Measurements from ENCODE around the gene NHLH1.

NHLH1 gene

GRCh38 chr1:160366731-160367515 lies at the start of gene NHLH1:
NHLH1 (plus strand) TSS chr1:160367071; CDS start chr1:160370732, 3,661 bp downstream.
- no peak for DNase-seq

- no peak for DNase-seq
These were observed 44.0 kb upstream of the NHLH1 start for GRCh38 chr1:160322831-160323230.

- DNase-seq, result no peak
These were observed 41.6 kb upstream of the NHLH1 start for GRCh38 chr1:160325252-160325651.

DNA sequence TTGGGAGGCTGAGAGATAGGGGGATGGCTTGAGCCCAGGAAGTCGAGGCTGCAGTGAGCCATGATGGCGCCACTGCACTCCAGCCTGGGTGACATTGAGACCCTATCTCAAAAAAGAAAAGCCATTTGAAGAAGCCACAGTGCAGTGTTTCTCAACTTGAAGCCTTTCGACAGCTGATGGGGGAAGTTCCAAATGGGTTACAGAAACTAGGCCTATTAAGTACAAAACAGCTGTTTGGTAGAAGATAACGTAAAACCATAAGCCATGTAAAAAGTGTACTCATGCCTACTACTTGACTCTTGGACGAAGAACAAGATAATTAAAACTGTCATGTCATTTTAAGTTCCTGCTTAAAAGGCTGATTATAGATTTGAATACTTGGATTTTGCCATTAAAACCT lies 40.5 kb upstream of the NHLH1 start:
- DNase-seq, result no peak

DNA sequence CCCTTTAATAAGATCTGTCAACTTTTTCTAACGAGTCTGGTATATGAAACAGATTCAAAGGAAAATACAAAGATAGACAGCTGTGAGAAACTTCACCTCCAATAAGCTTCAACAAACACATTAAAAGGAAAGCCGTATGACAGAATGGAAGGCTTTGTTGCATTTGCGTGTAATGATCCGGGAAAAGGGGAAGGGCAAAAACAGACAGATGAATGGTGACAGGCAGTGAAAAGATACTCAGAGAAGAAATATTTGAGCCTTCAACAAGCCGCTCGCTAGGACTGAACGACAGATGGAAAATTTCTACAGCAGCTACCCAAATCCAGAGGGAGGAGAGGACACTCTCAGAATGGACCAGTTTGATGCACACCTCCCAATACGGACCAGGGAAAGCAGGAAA lies 38.7 kb upstream of the NHLH1 start:
- DNase-seq, result no peak

DNA sequence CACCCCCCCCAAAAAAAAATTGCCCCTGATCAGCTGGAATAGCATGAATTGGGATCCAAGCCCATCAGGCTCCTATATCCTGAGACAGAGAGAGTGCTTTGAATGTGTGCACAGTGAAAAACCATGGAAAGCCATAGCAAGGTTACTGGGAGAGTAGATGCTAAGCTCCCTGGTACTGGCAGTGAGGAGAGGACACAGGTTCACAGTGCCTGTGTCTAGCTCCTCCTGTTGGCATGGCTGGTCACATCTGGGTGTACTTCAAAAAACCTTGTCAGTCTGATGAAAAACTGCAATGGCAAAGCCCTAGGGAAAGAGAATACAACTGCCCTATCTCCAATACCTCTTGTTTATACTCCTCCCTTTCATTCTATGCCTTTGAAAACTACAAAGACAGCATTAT lies 36.8 kb upstream of the NHLH1 start:
- no peak for DNase-seq

- no peak for DNase-seq
These were observed 34.4 kb upstream of the NHLH1 start for GRCh38 chr1:160332516-160332915.

GRCh38 chr1:160338580-160338979 lies 28.3 kb upstream of the NHLH1 start:
- DNase-seq, result no peak

GRCh38 chr1:160340146-160340545 lies 26.7 kb upstream of the NHLH1 start:
- no peak for DNase-seq

DNA sequence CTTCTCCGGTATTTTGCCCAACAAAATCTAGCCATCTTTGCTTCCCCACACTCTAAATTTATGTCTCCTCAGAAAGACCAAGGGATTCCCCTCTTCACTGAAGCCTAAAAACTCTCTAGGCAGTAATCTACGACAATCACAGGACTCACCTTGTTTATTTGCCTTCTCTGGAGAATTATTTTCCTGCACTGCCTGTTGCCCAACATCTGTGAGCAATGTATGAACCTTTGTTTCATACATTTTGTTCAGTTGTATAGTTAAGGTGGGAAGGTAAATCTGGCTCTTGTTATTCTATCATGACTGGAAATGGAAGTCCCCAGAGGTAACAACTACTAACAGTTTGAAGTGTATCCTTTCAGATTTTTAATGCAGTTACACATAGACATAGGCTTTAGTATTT lies 26.0 kb upstream of the NHLH1 start:
- DNase-seq, result no peak

GRCh38 chr1:160342526-160342925 lies 24.3 kb upstream of the NHLH1 start:
- peak in 1 of 2 donors; percentile 27 for DNase-seq

- peak; percentile 94 to 95 for DNase-seq
These were observed 23.7 kb upstream of the NHLH1 start, which contains the start of the genes COPA and NCSTN for GRCh38 chr1:160342953-160343869. COPA (minus strand) TSS chr1:160343250; CDS start chr1:160343170, 80 bp downstream. NCSTN (plus strand) TSS chr1:160343383; CDS start chr1:160343397, 14 bp downstream.

DNA sequence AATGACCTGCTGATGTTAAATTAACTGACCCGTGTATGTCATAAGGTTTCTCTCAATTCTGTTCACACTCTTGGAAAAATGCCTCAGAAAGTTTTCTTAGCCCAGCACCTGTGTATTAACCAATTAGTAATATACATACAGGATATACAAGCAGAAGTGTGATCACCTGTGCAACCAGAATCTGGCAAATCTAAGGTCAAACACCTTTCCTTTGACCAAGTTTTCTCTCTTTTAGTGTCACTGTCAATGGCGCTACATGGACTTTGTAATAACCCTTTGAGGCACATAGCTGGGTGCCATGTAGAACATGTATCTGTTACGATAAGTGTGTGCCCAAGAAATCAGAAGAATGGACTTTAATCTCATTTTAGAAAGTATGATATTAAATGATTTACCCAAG lies 22.6 kb upstream of the NHLH1 start:
- DNase-seq, result no peak

GRCh38 chr1:160344936-160345335 lies 21.9 kb upstream of the NHLH1 start:
- no peak for DNase-seq

DNA sequence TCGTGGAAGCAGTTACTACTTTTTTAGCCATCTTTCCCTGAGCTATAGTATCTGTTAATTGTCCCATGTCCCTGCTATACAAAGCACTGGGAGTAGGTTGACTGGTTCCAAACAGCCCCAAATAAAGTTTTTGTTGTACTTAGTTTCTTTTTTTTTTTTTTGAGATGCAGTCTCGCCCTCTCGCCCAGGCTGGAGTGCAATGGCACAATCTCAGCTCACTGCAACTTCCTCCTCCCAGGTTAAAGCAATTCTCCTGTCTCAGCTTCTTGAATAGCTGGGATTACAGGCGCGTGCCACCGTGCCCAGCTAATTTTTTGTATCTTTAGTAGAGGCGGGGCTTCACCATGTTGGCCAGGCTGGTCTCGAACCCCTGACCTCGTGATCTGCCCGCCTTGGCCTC lies 20.4 kb upstream of the NHLH1 start:
- peak in 1 of 2 donors; percentile 32 for DNase-seq

- DNase-seq, result peak; percentile 14 to 72
These were observed 19.9 kb upstream of the NHLH1 start for GRCh38 chr1:160346958-160347357.

GRCh38 chr1:160351629-160352028 lies 15.2 kb upstream of the NHLH1 start:
- no peak for DNase-seq

- DNase-seq, result no peak
These were observed 14.3 kb upstream of the NHLH1 start for GRCh38 chr1:160352555-160352954.

DNA sequence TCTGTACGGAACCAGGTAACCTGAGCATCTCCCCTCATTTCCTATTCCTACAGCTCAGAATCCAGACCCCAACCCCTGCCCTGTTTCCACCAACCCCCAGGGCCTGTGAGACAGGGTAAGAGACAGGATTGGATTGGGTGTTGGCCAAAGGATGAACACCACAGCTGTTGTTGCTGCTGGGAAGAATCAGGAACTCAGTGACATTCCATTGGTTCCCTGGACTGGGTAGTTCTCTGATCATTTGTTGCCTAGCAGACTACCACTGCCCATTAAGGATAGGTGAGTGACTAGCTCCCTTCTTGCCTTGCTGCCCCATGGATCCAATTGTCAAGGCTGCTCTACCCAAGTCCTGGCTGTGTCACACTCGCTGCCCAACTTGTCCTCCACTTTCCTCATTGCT lies 13.6 kb upstream of the NHLH1 start:
- DNase-seq, result no peak

GRCh38 chr1:160354388-160354985 lies 12.4 kb upstream of the NHLH1 start:
- peak in 1 of 2 donors; percentile 25 for DNase-seq

DNA sequence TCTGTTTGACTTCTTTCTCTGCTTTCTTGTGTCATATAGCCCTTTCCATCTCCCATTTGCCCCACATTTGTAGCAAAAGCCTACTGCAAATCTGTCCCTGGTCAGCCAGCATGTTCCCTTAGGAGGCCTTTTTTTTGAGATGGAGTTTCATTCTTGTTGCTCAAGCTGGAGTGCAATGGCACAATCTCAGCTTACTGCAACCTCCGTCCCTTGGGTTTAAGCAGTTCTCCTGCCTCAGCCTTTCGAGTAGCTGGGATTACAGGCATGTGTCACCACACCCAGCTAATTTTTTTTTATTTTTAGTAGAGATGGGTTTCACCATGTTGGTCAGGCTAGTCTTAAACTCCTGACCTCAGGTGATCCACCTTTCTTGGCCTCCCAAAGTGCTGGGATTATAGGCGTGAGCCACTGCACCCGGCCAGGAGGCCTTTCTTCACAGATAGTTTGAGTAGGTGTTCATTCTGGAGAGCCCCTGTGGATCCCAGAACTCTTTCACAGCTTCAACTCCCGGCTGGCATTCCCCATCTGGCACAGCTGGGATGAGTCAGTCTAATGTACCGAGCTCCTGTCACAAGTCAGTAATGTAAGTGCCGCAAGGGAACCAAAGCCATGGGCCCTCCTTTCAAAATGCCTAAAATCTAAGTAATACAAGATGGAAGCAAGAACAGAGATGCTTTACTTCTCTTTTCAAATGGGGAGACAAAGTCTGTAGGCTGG lies 9.4 kb upstream of the NHLH1 start:
- no peak for DNase-seq

- DNase-seq, result no peak
These were observed 8.8 kb upstream of the NHLH1 start for GRCh38 chr1:160358073-160358472.

Data from CD4-positive, alpha-beta T cell treated with Interferon alpha-2 for 1 hour (primary cell).